ENCODE results near the gene TMEM41B.

GRCh38 chr11:9232482-9232881 lies 81.9 kb downstream of the TMEM41B start:
- TF ChIP-seq EZH2phosphoT487 (conservative IDR thresholded peaks at IDR 0.05; ENCODE audit: low read length) (no peak), CTCF (IDR thresholded peaks at IDR 0.05; ENCODE audit: insufficient read depth, low read length, poor library complexity, severe bottlenecking) (no peak)
